ENCODE results near the gene NEU2.
A peak's percentile ranks its signal among the peaks of the same experiment; 100 is the strongest.

Gene NEU2

DNA sequence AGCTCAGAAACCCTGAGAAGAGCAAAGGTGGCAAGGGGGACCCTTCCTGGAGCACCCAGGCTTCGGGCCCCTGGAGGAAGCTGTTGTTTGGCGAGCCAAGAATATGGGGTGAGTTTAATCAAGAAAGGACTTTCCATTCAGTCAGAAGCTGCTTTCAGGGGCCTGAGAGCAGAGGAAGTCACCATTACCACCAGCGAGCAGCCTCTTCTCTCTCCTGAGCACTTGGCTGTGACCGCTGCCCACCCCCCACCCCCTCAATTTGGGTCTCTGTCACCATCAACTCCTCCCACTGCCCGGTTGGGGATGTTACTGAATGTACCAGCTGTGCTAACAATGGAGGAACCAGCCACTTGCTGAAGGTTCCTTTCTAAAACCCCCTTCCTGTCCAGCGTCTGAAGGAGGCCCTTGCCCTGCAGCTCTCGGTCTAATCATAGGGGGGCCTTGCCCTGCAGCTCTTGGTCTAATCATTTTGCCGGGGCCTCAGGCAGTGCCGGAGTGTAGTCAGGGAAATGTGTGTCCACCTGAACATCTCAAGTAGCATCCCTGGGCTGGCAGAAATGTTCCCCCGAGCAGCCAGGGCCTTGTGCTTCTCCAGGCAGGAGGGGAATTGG, 28.6 kb downstream of the NEU2 start:
- no peak for TF ChIP-seq CTCF (IDR thresholded peaks at IDR 0.05; ENCODE audit: extremely low read depth, missing control alignments)
- DNase-seq (ENCODE audit: low spot score): peak; percentile 75

DNA sequence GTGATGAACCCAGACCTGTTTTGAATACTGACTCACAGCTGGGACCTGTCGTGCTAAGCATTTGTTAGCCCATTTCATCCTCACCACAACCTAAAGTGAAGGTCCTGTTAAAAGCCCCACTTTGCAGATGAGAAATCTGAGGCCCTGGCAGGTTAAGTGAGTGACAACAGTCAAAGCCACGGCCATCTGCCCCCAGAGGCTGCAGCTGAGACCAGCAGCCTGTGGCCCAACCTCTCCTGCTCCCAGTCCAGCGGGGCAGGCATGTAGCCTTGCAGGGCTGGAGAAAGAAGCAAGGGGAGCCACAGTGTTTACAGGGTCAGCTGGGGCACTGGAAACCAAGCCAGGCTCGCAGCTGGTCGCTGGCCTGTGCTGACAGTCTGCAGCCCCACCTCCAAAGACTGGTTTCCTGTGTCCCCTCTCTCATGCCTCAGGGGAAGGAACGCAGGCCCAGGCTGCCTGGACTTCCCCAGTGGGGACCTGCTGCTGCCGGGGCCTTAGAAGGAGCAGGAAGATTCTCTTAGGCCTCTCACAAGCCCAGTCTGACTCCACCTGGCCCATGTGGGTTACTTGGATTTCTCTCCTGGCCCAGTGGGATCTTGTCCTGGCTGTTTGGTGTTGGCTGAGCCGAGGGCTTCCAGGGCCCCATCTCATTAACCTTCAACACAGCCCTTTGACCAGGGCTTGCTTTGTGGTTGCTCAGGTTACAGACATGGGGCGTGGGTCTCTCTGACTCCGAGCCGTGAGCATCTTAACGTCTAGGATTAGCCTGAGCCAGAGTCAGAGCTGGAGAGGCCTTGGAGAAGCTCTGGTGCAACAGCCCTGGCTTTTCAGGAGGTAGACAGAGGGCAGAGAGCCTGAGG, 29.3 kb downstream of the NEU2 start:
- peak; percentile 58 for DNase-seq (ENCODE audit: low spot score)
- TF ChIP-seq CTCF (IDR thresholded peaks at IDR 0.05; ENCODE audit: extremely low read depth, missing control alignments): no peak

DNA sequence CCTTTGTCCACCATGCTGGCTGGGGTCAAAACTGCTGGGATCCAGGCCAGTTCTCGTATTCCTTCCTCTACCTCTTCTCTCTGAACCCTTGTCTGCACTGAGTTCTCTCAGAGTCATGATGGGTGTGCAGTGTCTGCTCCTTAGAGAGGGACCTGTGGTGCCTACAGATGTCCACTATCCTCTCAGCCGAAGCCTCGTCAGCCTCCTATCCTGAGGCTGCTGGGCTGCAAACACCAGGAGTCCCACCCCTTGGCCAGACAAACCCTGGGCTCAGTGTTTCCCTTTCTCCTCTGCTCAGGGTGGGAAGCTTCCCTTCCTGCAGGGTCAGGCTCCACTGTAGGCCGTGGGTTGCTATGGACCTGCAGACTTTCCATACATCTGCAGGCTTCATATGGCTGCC, 30.0 kb downstream of the NEU2 start:
- TF ChIP-seq CTCF (IDR thresholded peaks at IDR 0.05; ENCODE audit: extremely low read depth, missing control alignments): no peak
- no peak for DNase-seq (ENCODE audit: low spot score)

- no peak for DNase-seq (ENCODE audit: low spot score)
- TF ChIP-seq CTCF (IDR thresholded peaks at IDR 0.05; ENCODE audit: extremely low read depth, missing control alignments): no peak
Measured at GRCh38 chr2:233062946-233063268, 30.4 kb downstream of the NEU2 start.

- TF ChIP-seq CTCF (IDR thresholded peaks at IDR 0.05; ENCODE audit: extremely low read depth, missing control alignments): no peak
- DNase-seq (ENCODE audit: low spot score): peak; percentile 65
Measured at GRCh38 chr2:233063269-233063975, 30.9 kb downstream of the NEU2 start.

DNA sequence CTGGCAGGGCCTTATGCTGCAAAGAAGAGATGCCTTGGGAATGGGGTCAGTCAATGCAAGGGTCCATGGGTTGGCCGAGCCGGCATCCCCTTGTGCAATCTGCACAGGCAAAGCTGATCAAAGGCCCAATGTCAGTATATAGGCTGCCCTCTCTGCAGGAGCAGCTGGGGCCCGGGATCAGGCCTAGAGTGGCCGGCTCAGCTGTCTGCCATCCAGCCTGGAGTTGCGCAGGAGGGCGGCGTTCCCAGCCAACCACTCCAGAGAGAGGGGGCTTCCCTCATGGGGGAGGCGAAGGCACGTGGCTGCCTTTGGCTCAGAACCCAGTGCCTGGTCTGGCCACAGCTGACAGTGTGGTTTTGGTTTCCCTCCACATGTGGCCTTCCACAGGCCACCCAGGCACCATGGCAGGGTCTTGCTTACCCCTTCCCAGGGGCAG, 31.5 kb downstream of the NEU2 start:
- no peak for TF ChIP-seq CTCF (IDR thresholded peaks at IDR 0.05; ENCODE audit: extremely low read depth, missing control alignments)
- no peak for DNase-seq (ENCODE audit: low spot score)
